ENCODE measurements around the gene CAPRIN2. TPM values are rescaled to one million over a fixed set of nuclear protein-coding genes. Genes with fewer than 3 reads are reported as not detected.

Gene CAPRIN2
- total and polyA plus RNA-seq, 5 experiments from 2014 or later, result 4.8 to 51.3 (median 9.4) TPM

DNA sequence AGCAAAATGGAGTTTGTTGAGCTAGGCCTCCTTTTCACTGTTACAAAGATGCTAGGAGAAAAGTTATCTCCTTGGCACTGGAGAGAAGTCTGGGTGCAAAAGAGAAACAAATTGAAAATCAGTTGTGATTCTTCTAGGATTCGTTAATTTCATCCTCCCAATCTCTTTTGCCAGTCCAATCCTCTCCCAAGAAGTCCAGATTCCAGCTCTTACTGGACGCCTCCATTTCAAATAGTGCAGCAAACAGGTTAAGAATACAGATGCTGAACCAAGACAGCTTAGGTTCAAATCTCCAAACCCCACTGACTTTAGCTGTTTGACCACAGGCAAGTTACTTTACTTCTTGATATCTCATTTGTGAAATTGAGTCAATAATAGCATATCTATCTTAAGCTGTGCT is 34.0 kb upstream of the CAPRIN2 start:
- POLR2A ChIA-PET, result no interaction called here
- H3K4me3 Mint-ChIP-seq, result no peak overlapping the region
- H3K4me1 Mint-ChIP-seq, result no peaks in the 10 kb centered on the region
- no peak overlapping the region for H3K27ac Mint-ChIP-seq
- peaks cover 2 to 23% (median 12%) of the 10 kb centered on the region in 5 donors for H3K27me3 Mint-ChIP-seq
- H3K9me3 Mint-ChIP-seq, result no peaks in the 10 kb centered on the region
- H3K36me3 Mint-ChIP-seq, result no peaks in the 10 kb centered on the region
- ATAC-seq (no peak), DNase-seq (no peak)

- Mint-ChIP-seq H3K9me3 (no peaks in the 10 kb centered on the region), H3K27me3 (peaks cover 2 to 23% (median 14%) of the 10 kb centered on the region in 5 donors), H3K4me3 (no peak overlapping the region), H3K36me3 (no peaks in the 10 kb centered on the region), H3K4me1 (no peaks in the 10 kb centered on the region), H3K27ac (no peak overlapping the region)
- POLR2A ChIA-PET, result interaction anchor here (0.6 kb wide), 1 partner anchor 520 kb away, joined by 4 read pairs; no protein-coding TSS in a partner anchor
- ATAC-seq (no peak), DNase-seq (no peak)
Measured at GRCh38 chr12:30785630-30786029, 30.9 kb upstream of the CAPRIN2 start.

GRCh38 chr12:30784508-30784907 is 29.8 kb upstream of the CAPRIN2 start:
- H3K27me3 Mint-ChIP-seq, result peaks cover 2 to 23% (median 13%) of the 10 kb centered on the region in 5 donors
- H3K4me1 Mint-ChIP-seq, result no peaks in the 10 kb centered on the region
- H3K9me3 Mint-ChIP-seq, result no peaks in the 10 kb centered on the region
- POLR2A ChIA-PET, result no interaction called here
- no peak overlapping the region for H3K4me3 Mint-ChIP-seq
- no peak overlapping the region for H3K27ac Mint-ChIP-seq
- no peak for DNase-seq
- no peaks in the 10 kb centered on the region for H3K36me3 Mint-ChIP-seq
- ATAC-seq, result no peak

GRCh38 chr12:30783946-30784345 is 29.2 kb upstream of the CAPRIN2 start:
- Mint-ChIP-seq H3K36me3 (no peaks in the 10 kb centered on the region), H3K9me3 (no peaks in the 10 kb centered on the region), H3K4me1 (no peaks in the 10 kb centered on the region), H3K27me3 (peaks cover 2 to 23% (median 13%) of the 10 kb centered on the region in 5 donors), H3K27ac (no peak overlapping the region), H3K4me3 (no peak overlapping the region)
- no peak for DNase-seq
- POLR2A ChIA-PET, result no interaction called here
- no peak for ATAC-seq

DNA sequence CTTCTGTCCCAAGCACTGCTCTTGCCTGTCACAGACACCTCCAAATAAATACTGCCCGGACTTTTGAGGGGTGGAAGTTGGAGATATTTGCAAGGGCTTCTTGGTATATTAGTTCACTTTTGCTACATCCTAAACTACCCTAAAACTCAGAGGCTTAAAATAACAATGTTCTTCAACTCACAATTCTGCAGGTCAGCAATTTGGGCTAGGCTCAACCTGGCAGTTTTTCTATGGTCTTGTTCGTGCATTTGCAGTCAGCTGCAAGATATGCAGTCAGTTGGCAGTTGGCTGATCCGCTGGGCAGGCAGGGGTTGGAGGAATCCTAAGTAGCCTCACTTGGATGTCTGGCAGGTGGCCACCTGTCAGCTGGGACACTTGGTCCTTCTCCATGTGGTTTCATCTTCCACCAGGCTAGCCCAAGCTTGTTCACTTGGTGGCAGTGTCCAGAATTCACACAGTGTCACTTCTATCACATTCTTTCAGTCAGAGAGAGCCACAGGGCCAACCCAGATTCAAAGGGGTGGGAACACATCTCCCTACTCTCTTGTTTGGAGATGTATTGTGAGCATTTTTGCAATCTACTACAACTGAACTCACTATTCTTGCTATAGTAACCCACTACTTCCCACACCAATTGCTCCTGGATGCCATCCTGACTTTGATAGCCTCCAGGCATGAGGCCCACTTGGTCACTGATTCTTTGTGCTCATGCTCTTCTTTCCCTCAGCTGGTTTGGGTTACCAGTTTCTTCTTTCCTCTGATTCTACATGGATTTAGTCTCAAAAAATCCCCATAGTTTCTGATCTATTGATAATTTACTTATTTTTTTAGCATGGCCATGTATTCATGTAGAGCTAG is 27.8 kb upstream of the CAPRIN2 start:
- no peak for ATAC-seq
- H3K27ac Mint-ChIP-seq, result no peak overlapping the region
- H3K4me3 Mint-ChIP-seq, result no peak overlapping the region
- H3K27me3 Mint-ChIP-seq, result peaks cover 2 to 23% (median 19%) of the 10 kb centered on the region in 5 donors
- DNase-seq, result no peak
- POLR2A ChIA-PET, result no interaction called here
- H3K4me1 Mint-ChIP-seq, result no peaks in the 10 kb centered on the region
- H3K9me3 Mint-ChIP-seq, result peaks cover 0 to 2% (median 0%) of the 10 kb centered on the region in 9 donors
- no peaks in the 10 kb centered on the region for H3K36me3 Mint-ChIP-seq

GRCh38 chr12:30779578-30779977 is 24.8 kb upstream of the CAPRIN2 start:
- ATAC-seq, result no peak
- DNase-seq, result no peak
- H3K9me3 Mint-ChIP-seq, result peaks cover 0 to 11% (median 0%) of the 10 kb centered on the region in 9 donors
- no peaks in the 10 kb centered on the region for H3K4me1 Mint-ChIP-seq
- peaks cover 0 to 16% (median 9%) of the 10 kb centered on the region in 5 donors for H3K27me3 Mint-ChIP-seq
- H3K4me3 Mint-ChIP-seq, result no peak overlapping the region
- no peak overlapping the region for H3K27ac Mint-ChIP-seq
- peaks cover 0 to 5% (median 0%) of the 10 kb centered on the region in 3 donors for H3K36me3 Mint-ChIP-seq
- POLR2A ChIA-PET, result no interaction called here

DNA sequence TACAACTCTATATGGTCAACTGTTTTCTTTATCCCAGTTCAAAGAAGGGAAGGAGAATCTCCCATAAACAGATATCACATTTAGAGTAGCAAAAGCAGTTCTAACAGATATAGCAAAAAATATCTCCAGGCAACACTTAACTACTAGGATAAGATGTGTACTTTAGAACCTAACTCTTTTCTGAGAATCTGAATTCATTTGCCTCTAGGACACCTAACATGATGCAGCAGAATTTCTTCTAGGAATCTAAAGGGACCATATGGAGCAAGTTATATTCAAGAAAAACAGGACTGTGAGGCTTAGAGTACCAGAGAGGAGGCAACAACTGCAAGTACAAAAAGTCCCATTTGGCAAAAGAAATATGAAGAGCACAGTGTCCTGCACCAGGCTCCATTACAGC is 24.4 kb upstream of the CAPRIN2 start:
- peaks cover 0 to 5% (median 0%) of the 10 kb centered on the region in 3 donors for H3K36me3 Mint-ChIP-seq
- H3K27ac Mint-ChIP-seq, result no peak overlapping the region
- ATAC-seq, result no peak
- DNase-seq, result no peak
- no peaks in the 10 kb centered on the region for H3K4me1 Mint-ChIP-seq
- H3K4me3 Mint-ChIP-seq, result no peak overlapping the region
- POLR2A ChIA-PET, result no interaction called here
- H3K27me3 Mint-ChIP-seq, result peaks cover 0 to 12% (median 5%) of the 10 kb centered on the region in 5 donors
- H3K9me3 Mint-ChIP-seq, result peaks cover 0 to 11% (median 2%) of the 10 kb centered on the region in 9 donors

DNA sequence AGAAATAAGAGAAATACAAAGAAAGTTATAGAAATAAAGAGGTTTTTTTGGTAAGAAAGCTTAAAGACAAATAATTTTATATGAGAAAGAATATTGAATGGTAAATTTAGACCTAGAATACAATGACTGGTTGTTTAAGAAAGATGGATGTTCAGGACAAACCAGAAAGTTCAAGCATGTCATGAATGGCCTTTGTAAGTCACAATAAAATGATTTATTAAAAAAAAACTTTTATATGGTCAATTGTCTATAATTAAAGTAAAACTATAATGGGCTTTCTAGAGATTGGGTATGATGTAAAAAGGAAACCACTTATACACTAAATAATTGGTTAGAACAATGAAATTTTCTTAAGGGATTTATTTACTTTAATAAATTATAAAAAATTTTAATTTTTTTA is 19.8 kb upstream of the CAPRIN2 start:
- Mint-ChIP-seq H3K9me3 (peaks cover 0 to 14% (median 3%) of the 10 kb centered on the region in 9 donors), H3K27me3 (peaks cover 2 to 20% (median 11%) of the 10 kb centered on the region in 5 donors), H3K36me3 (peaks cover 0 to 5% (median 0%) of the 10 kb centered on the region in 3 donors), H3K4me3 (no peak overlapping the region), H3K27ac (no peak overlapping the region), H3K4me1 (no peaks in the 10 kb centered on the region)
- ATAC-seq (no peak), DNase-seq (no peak)
- POLR2A ChIA-PET, result interaction anchor here (0.7 kb wide), 1 partner anchor 21 kb away, joined by 3 read pairs; no protein-coding TSS in a partner anchor

DNA sequence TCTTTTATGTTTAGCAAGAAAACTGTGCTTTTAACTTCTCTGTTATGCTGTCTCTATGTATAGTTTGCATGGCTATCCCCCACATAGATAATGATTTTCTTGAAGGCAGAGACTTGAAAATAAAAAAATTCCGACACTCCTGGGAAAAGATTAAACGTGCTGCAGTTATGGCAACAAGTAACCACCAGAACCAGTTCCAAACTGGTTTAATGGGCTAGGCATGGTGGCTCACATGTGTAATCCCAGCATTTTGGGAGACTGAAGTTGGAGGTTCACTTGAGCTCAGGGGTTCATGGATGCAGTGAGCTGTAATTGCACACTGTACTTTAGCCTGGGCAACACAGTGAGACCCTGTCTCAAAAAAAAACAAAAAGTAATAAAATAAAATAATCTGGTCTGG is 15.1 kb upstream of the CAPRIN2 start:
- Mint-ChIP-seq H3K27ac (no peak overlapping the region), H3K4me1 (no peaks in the 10 kb centered on the region), H3K27me3 (peaks cover 7 to 17% (median 8%) of the 10 kb centered on the region in 5 donors), H3K4me3 (no peak overlapping the region), H3K9me3 (peaks cover 0 to 7% (median 0%) of the 10 kb centered on the region in 9 donors), H3K36me3 (no peaks in the 10 kb centered on the region)
- POLR2A ChIA-PET, result no interaction called here
- ATAC-seq (no peak), DNase-seq (no peak)

DNA sequence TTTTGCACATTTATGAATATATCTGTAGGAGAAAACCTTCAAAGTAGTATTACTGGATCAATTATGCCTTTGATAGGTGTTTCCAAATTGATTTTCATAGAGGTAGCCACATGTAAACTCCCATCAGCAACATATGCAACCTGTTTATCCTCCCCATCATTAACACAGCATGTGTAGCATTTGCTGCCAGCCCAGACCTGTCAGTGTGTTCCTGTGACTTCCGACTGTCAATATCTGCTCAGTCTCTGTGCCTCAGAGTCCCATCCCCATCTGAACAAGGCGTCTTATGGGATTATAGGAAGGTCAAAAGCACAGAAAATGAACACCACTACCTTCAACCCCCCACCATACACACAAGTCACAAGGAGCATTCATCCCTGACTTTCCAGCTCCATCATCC is 9.5 kb upstream of the CAPRIN2 start:
- H3K4me1 Mint-ChIP-seq, result no peaks in the 10 kb centered on the region
- POLR2A ChIA-PET, result no interaction called here
- no peak for DNase-seq

DNA sequence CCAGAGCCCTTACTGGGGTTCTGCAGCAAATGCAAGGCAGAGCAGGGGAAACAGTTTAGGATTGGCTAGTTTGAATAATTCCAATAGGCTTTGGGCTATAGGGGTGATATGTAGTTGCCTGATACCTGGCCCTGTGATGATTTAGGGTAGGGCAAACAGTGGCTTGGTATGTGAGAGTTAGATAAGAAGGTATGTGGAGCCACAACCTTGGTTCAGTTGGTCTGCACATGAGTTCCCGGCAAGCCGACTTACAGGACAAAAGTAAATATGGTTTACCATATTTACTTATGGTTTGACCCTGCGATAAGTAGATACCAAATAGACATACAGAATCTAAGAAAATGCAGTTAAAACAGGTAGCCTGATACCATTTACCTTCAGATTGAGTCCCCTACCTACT is 8.3 kb upstream of the CAPRIN2 start:
- ATAC-seq (no peak), DNase-seq (no peak)
- Mint-ChIP-seq H3K27me3 (peaks cover 0 to 5% (median 2%) of the 10 kb centered on the region in 5 donors), H3K27ac (no peak overlapping the region), H3K36me3 (peaks cover 0 to 4% (median 0%) of the 10 kb centered on the region in 3 donors), H3K4me1 (no peaks in the 10 kb centered on the region), H3K9me3 (no peaks in the 10 kb centered on the region), H3K4me3 (no peak overlapping the region)
- POLR2A ChIA-PET, result no interaction called here

More for the DNA sequence above, 9.5 kb upstream of the CAPRIN2 start:
- no peaks in the 10 kb centered on the region for H3K9me3 Mint-ChIP-seq
- H3K27ac Mint-ChIP-seq, result no peak overlapping the region
- H3K36me3 Mint-ChIP-seq, result peaks cover 0 to 4% (median 0%) of the 10 kb centered on the region in 3 donors
- peaks cover 0 to 5% (median 2%) of the 10 kb centered on the region in 5 donors for H3K27me3 Mint-ChIP-seq
- H3K4me3 Mint-ChIP-seq, result no peak overlapping the region
- no peak for ATAC-seq

DNA sequence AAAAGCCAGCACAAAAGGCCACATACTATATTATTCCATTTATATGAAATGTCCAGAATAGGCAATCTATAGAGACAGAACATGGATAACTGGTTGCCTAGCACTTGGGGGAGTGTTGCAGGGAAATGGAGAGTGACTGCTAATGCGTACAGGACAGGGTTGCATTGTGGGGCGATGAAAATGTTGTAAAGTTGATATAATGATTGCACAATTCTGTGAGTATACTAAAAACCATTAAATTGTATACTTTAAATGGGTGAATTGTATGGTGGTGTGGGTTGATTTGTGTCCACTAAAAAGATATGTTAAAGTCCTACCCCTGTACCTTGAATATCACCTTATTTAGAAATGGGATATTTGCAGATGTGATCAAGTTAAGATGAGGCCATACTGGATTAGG is 7.0 kb upstream of the CAPRIN2 start:
- Mint-ChIP-seq H3K4me3 (no peak overlapping the region), H3K27me3 (peaks cover 0 to under 1% (median 0%) of the 10 kb centered on the region in 5 donors), H3K36me3 (peaks cover 0 to 4% (median 0%) of the 10 kb centered on the region in 3 donors), H3K4me1 (no peaks in the 10 kb centered on the region), H3K27ac (no peak overlapping the region), H3K9me3 (no peaks in the 10 kb centered on the region)
- ATAC-seq, result no peak
- POLR2A ChIA-PET, result no interaction called here
- DNase-seq, result no peak

- ATAC-seq (no peak), DNase-seq (no peak)
- POLR2A ChIA-PET, result no interaction called here
- H3K27ac Mint-ChIP-seq, result peak overlapping the region in 1 of 10 donors; percentile 0
- H3K9me3 Mint-ChIP-seq, result no peaks in the 10 kb centered on the region
- H3K4me1 Mint-ChIP-seq, result peaks cover 16 to 25% (median 22%) of the 10 kb centered on the region in 4 donors
- H3K27me3 Mint-ChIP-seq, result no peaks in the 10 kb centered on the region
- peaks cover 0 to 4% (median 0%) of the 10 kb centered on the region in 3 donors for H3K36me3 Mint-ChIP-seq
- no peak overlapping the region for H3K4me3 Mint-ChIP-seq
Measured at GRCh38 chr12:30757316-30757715, 2.6 kb upstream of the CAPRIN2 start.
